Measurements from ENCODE around the gene BCL2L11.

BCL2L11 gene

DNA sequence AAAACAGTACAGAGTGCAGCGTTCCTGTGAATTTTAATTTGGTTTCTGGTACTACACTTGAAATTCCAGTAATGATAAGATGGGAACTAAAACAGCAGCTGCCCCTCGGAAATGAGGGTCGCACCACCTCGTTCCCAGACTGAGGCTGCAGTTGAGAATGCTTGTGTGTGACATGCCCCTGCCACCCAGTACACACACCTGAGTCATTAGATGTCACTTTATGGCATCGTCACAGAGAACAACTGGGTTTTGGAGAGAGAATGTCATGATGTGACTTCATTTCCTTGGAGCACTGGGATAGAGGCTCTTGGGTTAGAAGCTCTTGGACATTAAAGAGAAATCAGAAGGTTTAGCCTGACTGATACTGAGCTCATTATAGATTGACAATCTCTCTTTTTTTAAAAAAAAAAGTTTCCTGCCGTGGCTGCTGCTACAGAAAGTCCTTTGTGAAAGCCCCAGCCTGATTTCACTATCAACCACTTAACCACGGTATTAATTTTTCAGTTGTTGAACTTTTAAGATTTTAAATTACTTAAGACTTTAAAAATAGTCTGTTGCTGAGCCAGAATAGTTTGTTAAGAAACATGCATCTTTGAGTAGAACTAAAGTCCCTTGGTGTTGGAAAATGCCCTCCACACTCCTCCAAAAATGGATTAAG lies 24.5 kb downstream of the BCL2L11 start:
- DNase-seq = no peak

- no peak for DNase-seq
These were observed 25.2 kb downstream of the BCL2L11 start for GRCh38 chr2:111145951-111146350.

- DNase-seq = no peak
These were observed 27.6 kb downstream of the BCL2L11 start for GRCh38 chr2:111148225-111148873.

DNA sequence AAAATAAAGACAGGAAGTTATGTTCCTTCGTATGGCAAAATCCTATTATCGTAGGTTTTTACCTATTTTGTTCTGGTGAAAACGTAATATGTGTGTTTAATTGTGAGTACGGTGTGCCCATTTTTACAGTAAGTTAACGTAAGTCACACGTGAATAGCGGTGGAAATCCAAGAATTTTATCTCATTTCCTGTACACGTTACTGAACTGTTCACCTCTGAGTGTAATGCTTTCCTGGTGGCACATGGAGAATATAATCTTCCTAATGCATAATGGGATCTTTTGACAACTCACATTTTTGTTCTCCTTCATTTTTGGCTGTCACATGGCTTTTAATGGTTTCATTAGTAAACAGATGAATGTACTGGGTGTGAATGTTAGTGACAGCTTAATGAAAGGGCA lies 28.2 kb downstream of the BCL2L11 start:
- peak in 1 of 2 experiments; percentile 90 for DNase-seq

GRCh38 chr2:111149882-111150455 lies 29.3 kb downstream of the BCL2L11 start:
- DNase-seq = no peak

GRCh38 chr2:111154758-111155157 lies 34.0 kb downstream of the BCL2L11 start:
- DNase-seq = no peak

DNA sequence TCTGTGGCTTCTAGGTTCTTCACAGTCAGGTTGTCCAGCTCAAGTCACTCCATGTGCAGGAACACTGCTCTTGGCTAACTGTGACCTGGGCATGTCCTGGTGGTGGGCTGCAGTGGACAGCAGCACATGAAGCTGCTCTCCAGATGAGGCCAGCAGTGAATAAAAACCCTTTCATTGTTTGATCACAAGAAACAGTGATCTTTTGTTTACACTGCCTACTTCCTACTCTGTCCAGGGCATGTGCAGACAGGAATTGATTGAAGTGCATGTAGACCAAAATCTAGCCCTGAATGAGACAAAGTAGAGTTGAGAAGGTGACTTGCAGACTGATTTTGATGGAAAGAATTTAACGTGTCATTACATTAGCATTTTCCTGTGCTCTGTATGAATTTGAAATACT lies 34.9 kb downstream of the BCL2L11 start:
- DNase-seq = no peak

DNA sequence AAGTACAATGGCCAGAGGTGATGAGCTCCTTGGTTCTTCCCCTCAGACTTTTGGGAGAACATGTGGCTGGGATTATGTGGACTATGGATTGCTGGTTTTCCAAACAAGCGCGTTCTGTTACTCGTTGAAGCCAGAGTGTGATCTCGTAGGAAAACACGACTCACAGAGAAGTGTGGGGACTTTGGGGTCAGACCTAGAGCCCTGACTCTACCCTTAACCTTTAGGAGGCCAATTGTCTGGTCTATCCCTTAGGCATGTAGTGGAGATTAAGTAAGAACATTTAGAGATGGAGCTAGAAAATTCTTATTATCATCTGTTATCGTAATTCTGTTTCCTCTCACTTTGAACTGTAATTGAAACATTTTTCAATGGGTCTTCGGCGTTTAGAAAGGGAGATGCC lies 35.8 kb downstream of the BCL2L11 start:
- DNase-seq = no peak

DNA sequence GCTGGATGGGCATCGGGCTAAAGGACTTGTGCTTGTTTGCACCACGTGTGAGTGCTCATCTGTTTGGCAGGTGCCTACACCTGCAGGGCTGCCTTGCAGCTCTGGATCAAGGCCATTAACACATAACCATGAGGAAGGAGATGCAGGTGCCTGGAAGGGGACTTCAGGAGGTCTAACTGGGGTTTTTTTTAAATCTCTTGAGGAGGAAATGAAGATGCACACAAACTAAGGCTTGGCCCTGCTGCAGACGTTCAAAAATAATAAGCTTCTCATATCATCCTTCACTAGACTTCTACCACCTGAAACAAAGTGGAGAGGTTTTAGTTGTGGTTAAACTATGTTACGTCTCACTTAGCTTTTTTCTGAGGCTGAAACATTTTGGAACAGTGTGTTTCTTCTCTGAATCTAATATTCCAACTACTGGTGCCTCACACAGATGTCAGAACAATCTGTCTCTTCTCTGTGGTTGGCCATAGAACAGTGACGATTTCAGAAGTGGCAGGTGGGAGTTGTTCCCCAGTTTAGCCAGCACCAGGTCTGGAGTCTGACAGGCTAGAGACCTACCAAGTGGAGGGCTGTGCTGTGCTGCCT lies 36.5 kb downstream of the BCL2L11 start:
- peak; percentile 24 to 76 for DNase-seq

GRCh38 chr2:111157798-111158197 lies 37.1 kb downstream of the BCL2L11 start:
- DNase-seq = no peak

DNA sequence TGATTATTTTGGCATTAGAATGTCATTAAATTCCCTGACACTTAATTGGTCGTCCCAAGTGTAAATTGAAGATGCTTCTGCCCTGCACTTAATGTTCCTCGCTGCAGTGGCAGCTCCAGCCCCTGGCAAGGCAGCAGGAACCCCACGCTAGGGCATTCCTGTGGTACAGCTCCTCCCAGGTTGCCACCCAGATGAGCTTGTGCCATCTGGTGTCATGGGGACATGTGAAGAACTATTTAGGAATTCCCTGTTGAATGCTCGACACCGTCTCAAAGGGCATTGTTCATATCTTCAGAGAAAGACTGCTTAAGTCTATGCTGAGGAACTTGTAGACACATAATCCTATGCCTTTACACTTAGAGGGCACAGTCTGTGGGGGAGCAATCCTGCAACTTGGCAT lies 38.9 kb downstream of the BCL2L11 start:
- no peak for DNase-seq

GRCh38 chr2:111160758-111161157 lies 40.0 kb downstream of the BCL2L11 start:
- no peak for DNase-seq

DNA sequence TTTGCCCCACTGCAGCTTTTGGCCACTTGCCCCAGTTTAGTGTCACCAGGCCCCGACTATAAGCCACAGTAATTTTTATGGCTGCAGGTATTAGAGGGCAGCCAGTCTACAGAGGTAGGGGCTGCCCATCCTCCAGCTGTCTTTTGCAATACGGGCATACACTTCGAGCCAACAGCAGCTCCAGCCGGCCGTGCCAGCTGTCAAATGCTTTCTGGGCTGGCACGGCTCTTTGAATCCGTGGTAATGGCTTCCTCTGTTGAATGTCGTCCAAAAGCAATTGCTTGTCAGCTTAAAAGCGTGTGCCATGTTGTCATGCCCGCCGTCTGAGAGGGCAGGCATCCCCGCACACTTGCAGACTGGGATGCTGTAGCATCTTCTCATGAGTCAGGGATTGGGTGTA lies 41.3 kb downstream of the BCL2L11 start:
- peak; percentile 73 to 93 for DNase-seq

- DNase-seq = peak in 1 of 2 experiments; percentile 35
These were observed 42.1 kb downstream of the BCL2L11 start for GRCh38 chr2:111162718-111163331.

DNA sequence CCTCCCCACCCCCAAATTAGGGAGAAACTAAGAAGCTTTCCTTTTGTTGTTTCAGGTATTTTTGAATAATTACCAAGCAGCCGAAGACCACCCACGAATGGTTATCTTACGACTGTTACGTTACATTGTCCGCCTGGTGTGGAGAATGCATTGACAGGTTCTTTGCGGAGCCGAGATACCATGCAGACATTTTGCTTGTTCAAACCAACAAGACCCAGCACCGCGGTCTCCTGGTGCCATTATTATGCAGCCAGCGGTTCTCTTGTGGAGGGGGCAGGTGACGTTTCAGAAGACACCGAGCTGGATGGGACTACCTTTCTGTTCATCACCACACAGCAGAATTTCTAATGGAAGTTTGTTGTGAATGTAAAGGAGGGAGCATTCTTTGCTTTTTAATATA lies 43.4 kb downstream of the BCL2L11 start:
- no peak for DNase-seq

- DNase-seq = no peak
These were observed 44.4 kb downstream of the BCL2L11 start for GRCh38 chr2:111165084-111165483.

GRCh38 chr2:111166115-111166514 lies 45.4 kb downstream of the BCL2L11 start:
- DNase-seq = no peak

DNA sequence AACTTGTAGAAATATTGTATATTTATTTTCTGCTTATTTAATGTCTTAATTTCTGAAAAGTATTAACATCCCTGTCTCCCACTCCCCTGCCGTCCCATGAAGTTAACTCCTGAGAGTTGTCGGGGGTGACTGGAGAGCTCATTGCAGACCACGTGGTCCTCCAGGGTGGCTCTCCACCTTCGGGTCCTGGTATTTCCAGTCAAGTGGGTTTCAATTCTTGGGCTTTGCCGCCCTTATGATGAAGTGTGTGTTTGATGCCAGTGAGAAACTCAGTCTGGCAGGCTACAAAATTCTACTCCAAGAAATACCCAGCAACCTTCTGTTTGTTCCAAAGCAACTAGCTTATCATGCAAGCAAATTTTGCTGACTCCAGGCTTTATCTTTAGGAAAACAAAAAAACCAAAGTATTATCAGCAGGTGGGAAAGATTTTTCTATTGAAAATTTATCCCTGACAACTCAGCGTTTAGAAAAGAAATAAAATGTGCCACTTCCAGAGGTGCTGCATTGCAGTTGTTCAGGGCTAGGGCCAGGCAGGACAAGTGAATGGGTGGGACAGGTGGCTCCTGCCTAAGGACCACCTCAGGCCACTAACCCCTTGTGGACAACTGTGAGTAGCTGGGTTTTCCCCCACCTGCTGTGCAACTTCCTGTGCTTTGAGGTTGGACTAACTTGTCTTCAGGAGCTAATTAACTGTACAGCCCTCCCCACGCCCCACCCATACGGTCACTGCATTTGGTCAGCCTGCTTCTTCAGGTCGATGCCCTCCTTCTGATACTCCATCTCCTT lies 46.6 kb downstream of the BCL2L11 start:
- DNase-seq = no peak

- no peak for DNase-seq
These were observed 47.1 kb downstream of the BCL2L11 start for GRCh38 chr2:111167863-111168162.

DNA sequence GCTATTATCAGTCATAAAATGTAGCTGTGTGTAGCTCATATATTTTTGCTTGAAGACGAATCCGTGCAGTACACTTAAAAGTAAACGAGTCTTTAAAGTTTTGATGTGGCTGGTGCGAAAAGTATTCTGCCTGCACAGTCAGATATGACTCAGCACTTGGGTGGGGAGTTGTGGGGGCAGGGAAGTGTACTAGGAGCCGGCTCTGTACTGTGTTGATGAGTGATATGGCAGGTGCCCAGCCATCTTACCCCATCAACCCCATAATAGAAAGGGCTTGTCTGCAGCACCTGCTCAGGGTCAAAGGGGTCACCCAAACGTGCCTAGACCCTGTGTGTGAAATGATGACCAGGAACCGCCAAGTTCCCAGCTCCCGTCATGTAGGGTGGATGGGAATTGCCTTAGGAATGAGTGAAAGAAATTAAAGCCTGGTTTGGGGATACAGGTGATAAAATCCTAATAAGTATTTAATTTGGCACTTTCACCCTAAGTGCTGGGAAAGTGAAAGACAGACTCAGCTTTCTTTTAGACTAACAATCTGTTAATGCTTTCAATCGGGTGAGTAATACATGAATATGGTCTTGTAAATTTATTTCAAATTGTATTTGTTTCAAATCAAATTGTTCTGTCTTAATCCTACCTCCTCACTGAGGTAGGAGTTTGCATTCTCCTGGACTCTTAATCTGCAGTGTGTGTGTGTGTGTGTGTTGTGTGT lies 48.0 kb downstream of the BCL2L11 start:
- DNase-seq = no peak

- DNase-seq = no peak
These were observed 48.6 kb downstream of the BCL2L11 start for GRCh38 chr2:111169268-111169667.

- no peak for DNase-seq
These were observed 49.2 kb downstream of the BCL2L11 start for GRCh38 chr2:111169924-111170323.

All from NCI-H2081 (cell line).